ENCODE data around the gene ZNF117.

- TF ChIP-seq USF2 (IDR thresholded peaks at IDR 0.05; ENCODE audit: low read length), result no peak
- no peak for TF ChIP-seq PHF8 (conservative IDR thresholded peaks at IDR 0.05; ENCODE audit: low read depth, low read length)
Measured at GRCh38 chr7:64990216-64990615, 620 bp downstream of the ZNF117 start.
